ENCODE measurements around the gene IL4R.

The IL4R gene

DNA sequence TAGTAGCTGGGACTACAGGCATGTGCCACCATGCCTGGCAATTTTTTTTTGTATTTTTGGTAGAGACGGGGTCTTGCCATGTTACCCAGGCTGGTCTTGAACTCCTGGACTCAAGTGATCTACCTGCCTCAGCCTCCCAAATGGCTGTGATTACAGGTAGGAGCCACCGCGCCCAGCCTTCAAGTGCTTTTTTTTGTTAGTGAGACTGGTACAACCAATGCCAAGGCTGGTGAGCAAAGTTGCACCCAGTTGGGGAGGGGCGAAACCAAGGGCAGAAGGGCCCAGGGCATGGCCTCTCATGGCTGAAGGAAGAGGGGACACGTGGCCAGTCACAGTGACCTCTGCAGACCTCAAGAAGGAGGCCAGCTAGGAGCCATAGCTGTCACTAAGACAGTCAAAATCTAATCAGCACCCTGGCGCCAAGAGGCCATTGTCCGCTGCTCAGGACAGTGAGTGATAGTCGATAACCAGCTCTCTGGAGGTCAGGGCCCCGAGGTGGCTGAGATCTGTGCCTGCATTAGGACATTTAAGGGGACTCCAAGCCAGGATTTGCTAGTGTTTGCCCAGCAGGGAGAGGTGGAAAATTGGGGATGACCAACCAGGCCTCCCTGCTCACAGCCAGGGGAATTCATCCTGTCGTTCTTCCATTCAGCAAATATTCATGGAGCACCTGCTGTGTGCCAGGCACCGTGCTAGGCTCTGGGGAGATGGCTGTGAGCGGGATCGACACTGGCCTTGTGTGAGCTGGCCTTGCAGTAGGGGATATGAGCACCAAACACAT, 10.2 kb downstream of the IL4R start:
- no peak for DNase-seq (ENCODE audit: low read depth)
- H3K4me3 ChIP-seq (ENCODE audit: low read depth, low read length) = no peak overlapping the region
- TF ChIP-seq, protein P1, sequence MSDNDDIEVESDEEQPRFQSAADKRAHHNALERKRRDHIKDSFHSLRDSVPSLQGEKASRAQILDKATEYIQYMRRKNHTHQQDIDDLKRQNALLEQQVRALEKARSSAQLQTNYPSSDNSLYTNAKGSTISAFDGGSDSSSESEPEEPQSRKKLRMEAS (IDR thresholded peaks at IDR 0.05; ENCODE audit: low read depth, low read length) = no peak
- TF ChIP-seq POLR2A (IDR thresholded peaks at IDR 0.05; ENCODE audit: extremely low read depth, insufficient read length) (no peak), MYC (IDR thresholded peaks at IDR 0.05; ENCODE audit: low read depth, low read length) (no peak)
- TF ChIP-seq, protein P2, sequence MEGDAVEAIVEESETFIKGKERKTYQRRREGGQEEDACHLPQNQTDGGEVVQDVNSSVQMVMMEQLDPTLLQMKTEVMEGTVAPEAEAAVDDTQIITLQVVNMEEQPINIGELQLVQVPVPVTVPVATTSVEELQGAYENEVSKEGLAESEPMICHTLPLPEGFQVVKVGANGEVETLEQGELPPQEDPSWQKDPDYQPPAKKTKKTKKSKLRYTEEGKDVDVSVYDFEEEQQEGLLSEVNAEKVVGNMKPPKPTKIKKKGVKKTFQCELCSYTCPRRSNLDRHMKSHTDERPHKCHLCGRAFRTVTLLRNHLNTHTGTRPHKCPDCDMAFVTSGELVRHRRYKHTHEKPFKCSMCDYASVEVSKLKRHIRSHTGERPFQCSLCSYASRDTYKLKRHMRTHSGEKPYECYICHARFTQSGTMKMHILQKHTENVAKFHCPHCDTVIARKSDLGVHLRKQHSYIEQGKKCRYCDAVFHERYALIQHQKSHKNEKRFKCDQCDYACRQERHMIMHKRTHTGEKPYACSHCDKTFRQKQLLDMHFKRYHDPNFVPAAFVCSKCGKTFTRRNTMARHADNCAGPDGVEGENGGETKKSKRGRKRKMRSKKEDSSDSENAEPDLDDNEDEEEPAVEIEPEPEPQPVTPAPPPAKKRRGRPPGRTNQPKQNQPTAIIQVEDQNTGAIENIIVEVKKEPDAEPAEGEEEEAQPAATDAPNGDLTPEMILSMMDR (IDR thresholded peaks at IDR 0.05; ENCODE audit: low read depth, low read length) = no peak

DNA sequence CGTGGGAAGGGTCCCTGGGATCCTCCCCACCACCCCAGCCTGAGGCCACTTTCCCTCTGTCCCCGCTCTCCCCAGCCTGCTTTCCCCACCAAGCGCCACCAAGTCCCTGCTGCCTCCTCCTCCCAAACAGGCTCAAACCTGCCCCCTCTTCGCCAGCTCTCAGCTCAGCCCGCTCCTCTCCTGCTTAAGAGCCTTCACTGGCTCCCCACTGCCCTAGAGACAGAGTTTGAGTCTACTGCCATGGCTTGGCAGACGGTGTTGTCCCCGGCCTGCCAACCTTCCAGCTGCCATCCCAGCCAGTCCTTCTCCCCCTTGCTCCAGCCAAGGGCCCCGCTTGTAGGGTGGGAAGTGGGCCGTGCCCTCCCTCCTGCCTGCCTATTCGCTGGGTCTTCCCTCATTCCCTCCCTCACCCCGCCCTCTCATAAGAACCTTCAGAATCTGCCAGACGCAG, 11.1 kb downstream of the IL4R start:
- TF ChIP-seq, protein P1 (IDR thresholded peaks at IDR 0.05; ENCODE audit: low read depth, low read length) = no peak
- TF ChIP-seq POLR2A (IDR thresholded peaks at IDR 0.05; ENCODE audit: extremely low read depth, insufficient read length) (no peak), MYC (IDR thresholded peaks at IDR 0.05; ENCODE audit: low read depth, low read length) (no peak)
- TF ChIP-seq, protein P2 (IDR thresholded peaks at IDR 0.05; ENCODE audit: low read depth, low read length) = no peak
- DNase-seq (ENCODE audit: low read depth) = no peak
- no peak overlapping the region for H3K4me3 ChIP-seq (ENCODE audit: low read depth, low read length)

DNA sequence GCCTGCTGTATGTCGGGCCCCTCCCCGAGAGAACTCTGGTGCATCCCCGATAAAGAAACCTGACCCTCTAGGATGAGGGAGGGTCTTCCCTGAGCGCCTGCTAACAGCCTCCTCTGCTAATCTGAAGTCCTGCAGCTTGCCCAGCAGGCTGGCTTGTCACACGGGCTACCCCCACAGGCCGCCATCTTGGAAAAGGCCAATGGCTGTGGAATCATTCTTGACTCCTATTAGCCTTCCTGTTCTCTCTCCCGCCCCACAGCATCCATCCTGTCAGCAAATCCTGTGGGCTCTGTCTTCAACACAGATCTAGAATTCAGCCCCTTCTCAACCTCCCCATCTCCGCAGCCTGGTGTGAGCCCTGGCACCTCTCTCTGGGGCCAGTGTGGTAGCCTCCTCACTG, 12.0 kb downstream of the IL4R start:
- H3K4me3 ChIP-seq (ENCODE audit: low read depth, low read length) = no peak overlapping the region
- TF ChIP-seq, protein P2 (IDR thresholded peaks at IDR 0.05; ENCODE audit: low read depth, low read length) = no peak
- TF ChIP-seq MYC (IDR thresholded peaks at IDR 0.05; ENCODE audit: low read depth, low read length) = no peak
- TF ChIP-seq POLR2A (IDR thresholded peaks at IDR 0.05; ENCODE audit: extremely low read depth, insufficient read length) = no peak
- TF ChIP-seq, protein P1 (IDR thresholded peaks at IDR 0.05; ENCODE audit: low read depth, low read length) = no peak
- no peak for DNase-seq (ENCODE audit: low read depth)

DNA sequence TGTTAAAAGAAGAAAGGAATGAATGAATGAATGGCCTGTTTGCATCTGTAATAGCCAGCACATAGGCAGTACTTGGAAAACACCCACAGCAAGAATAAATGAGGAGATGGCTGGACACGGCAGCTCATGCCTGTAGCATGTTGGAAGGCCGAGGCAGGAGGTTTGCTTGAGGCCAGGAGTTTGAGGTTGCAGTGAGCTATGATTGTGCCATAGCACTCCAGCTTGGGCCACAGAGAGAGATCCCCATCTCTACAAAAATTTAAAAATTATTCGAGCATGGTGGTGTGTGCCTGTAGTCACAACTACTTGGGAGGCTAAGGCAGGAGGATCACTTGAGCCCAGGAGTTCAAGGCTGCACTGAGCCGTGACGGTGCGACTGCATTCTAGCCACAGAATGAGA, 12.5 kb downstream of the IL4R start:
- TF ChIP-seq, protein P1 (IDR thresholded peaks at IDR 0.05; ENCODE audit: low read depth, low read length) = no peak
- TF ChIP-seq MYC (IDR thresholded peaks at IDR 0.05; ENCODE audit: low read depth, low read length) (no peak), POLR2A (IDR thresholded peaks at IDR 0.05; ENCODE audit: extremely low read depth, insufficient read length) (no peak)
- TF ChIP-seq, protein P2 (IDR thresholded peaks at IDR 0.05; ENCODE audit: low read depth, low read length) = no peak
- H3K4me3 ChIP-seq (ENCODE audit: low read depth, low read length) = no peak overlapping the region
- DNase-seq (ENCODE audit: low read depth) = no peak

DNA sequence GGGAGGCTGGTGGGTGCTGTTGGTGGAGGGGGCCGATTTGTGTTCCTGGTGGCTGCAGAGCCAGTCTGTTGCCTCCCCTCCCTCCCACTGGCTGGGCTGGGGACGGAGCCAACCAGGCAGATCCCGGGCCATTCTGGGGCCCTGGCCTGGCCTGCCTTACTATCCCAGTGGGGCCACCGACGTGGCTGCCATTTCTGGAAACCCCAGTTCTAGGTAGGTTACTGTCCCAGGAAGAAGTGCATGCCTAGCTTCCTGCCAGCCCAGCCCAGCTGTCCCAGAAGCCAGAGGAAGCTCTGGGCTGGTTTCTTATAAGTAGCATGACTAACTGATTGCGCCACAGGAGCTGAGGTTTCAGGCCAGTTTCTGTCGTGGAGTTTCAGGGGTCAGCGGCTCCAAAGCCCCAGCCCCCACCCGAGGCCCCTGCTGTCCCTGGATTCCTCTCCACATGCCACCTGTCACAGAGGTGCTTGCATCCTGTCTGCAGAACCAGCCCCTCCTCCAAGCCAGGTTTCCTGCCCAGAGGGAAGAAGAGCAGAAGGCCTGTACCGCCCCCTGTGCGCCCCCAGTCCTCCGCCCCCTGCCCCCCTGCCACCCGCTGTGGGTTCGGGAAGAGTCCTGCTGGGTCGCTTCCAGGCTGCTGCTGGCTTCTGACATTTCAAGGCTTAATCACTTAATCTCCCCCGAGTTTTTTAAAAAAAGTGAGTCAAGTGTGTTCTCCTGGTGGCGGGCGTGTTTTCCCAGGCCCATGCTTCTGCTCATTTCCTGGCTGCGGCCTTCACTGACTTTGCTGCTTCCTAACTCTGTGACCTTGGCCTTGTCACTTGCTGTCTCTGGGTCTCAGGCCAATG, 13.2 kb downstream of the IL4R start:
- peak; percentile 67 for TF ChIP-seq MYC (IDR thresholded peaks at IDR 0.05; ENCODE audit: low read depth, low read length)
- TF ChIP-seq, protein P2 (IDR thresholded peaks at IDR 0.05; ENCODE audit: low read depth, low read length) = no peak
- TF ChIP-seq, protein P1 (IDR thresholded peaks at IDR 0.05; ENCODE audit: low read depth, low read length) = peak; percentile 37
- DNase-seq (ENCODE audit: low read depth) = peak; percentile 97
- peak overlapping the region; percentile 34 for H3K4me3 ChIP-seq (ENCODE audit: low read depth, low read length)
